HG02571 (cell line): Measurements from ENCODE around the gene PLEKHO2.

Experiments
- ATAC-seq: cut with Tn5 transposase; IDR thresholded peaks from one replicate; pipeline ENCODE4 v1.9.1; 2021; ENCODE audit warnings: mild to moderate bottlenecking, moderate library complexity; ENCODE audit not compliant: unreplicated experiment

The PLEKHO2 gene

GRCh38 chr15:64911311-64912186 lies 69.8 kb downstream of the PLEKHO2 start, which contains the start of gene ANKDD1A:
Gene ANKDD1A, plus strand, starts transcription at chr15:64911902. Its CDS starts 29 bp downstream, at chr15:64911931.
- ATAC-seq = peak; percentile 66

DNA sequence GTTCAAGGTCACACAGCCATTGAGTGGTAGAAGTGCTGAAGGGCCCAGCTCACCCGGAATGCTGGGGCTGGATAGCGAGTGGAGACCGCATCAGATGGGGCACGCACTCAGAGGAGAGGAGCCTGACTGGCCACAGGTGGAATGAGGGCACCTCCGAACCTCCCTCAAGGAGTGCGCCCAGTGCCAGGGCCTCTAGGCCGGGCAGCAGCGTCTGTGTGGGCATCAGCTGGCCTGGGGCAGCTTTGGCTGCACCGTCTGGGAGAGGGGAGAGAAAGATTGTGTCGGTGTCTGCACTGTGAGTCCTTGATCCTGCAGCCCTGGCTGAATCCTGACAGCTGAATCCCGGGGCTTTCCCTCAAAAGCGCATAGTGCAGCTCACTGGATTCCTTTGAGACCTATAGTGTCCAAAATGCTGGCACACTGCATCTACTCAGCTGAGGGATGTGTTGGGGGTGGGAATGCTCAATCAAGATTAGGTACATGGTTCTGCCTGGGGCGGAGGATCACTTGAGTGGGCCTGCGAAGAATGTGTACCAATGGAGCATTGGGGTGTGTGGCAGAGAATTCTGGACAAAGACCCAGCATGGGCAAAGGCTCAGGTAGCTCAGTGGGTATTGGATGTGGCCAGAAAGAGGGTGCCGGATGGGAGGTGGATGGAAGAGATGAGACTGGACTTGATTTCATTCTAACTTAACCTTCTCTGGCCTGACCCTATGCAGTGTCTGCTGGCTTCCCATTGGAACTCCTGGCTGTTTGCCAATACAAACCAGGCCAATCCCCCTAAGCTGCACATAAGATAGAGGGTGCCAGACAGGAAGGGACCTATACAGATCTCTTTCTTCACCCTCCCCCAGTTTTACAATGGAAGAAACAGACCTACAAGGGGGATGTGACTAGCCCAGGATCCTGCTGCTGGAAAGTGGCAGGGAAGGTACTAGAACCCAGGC lies 70.9 kb downstream of the PLEKHO2 start:
- ATAC-seq = no peak

GRCh38 chr15:64915518-64916227 lies 74.0 kb downstream of the PLEKHO2 start:
- ATAC-seq = no peak

- no peak for ATAC-seq
Measured at GRCh38 chr15:64916365-64916764, 74.7 kb downstream of the PLEKHO2 start.

DNA sequence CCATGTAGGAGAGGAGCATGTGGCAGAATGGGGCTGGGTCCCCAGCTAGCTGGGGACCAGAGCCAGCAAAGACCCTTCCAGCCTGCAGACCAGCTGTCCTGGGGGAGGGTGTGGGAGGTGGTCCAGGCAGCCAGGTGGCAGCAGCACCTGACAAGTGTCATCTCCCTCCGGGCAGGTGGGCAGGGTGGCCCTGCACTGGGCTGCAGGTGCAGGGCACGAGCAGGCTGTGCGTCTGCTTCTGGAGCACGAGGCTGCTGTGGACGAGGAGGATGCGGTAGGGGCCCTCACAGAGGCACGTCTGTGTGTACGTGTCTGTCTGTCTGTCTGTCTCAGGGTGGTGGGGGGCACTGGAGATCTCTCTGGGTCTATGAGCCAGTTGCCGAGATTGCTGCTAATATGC lies 75.5 kb downstream of the PLEKHO2 start:
- ATAC-seq = no peak
